Urinary bladder (tissue), 4 donors: ENCODE measurements around the gene ZEB2. TPM values are rescaled to one million over a fixed set of nuclear protein-coding genes. Genes with fewer than 3 reads are reported as not detected.

Experiments used
- DNase-seq: peaks from one replicate; pipeline ENCODE4 v3.0.0-alpha.2; 2015; ENCODE audit errors: extremely low spot score
- H3K27ac ChIP-seq: one replicate; pipeline ENCODE4 v1.5.1; 2013; ENCODE audit warnings: low read depth, mild to moderate bottlenecking, moderate library complexity
- H3K36me3 ChIP-seq: one replicate; pipeline ENCODE4 v1.6.1; 2013; ENCODE audit warnings: mild to moderate bottlenecking, moderate library complexity; ENCODE audit not compliant: insufficient read depth
- H3K4me1 ChIP-seq: one replicate; pipeline ENCODE4 v1.6.1; 2013; ENCODE audit warnings: mild to moderate bottlenecking, moderate library complexity; ENCODE audit not compliant: insufficient read depth
- H3K4me3 ChIP-seq: one replicate; pipeline ENCODE4 v1.5.1; 2013; ENCODE audit warnings: low read depth, low read length
- WGBS: extraction: QIAGEN DNeasy Blood & Tissue Kit; methylation state at CpG from one replicate; pipeline ENCODE4 v1.1.7; 2013; 5-methylcytosine and 5-hydroxymethylcytosine counted together
- polyA plus RNA-seq: library from polyadenylated mRNA; stranded (reverse); fragments of 200-250 nt; gene quantifications from one replicate; pipeline ENCODE4 v1.2.3, GENCODE V29; 2013
- total RNA-seq: library from RNA; depleted of rRNA; stranded (reverse); fragments of >200 nt; gene quantifications from one replicate; pipeline ENCODE4 v1.2.3, GENCODE V29; 2014
- donor health status: healthy with polysubstance abuse.
- donor health status: healthy.

The ZEB2 gene
- total and polyA plus RNA-seq, 2 donors: 66.7 to 307 TPM

- Histone ChIP-seq H3K27ac (no peak overlapping the region), H3K36me3 (no peaks in the 10 kb centered on the region), H3K4me3 (no peak overlapping the region), H3K4me1 (no peaks in the 10 kb centered on the region)
- no peak for DNase-seq
- 63% methylated on average over 5 of the region's 5 CpGs for WGBS
Measured at GRCh38 chr2:144503242-144503641, 16.7 kb downstream of the ZEB2 start.

GRCh38 chr2:144502369-144502768, 17.6 kb downstream of the ZEB2 start:
- Histone ChIP-seq H3K27ac (no peak overlapping the region), H3K36me3 (no peaks in the 10 kb centered on the region), H3K4me1 (no peaks in the 10 kb centered on the region), H3K4me3 (no peak overlapping the region)
- 51% methylated on average over 7 of the region's 7 CpGs for WGBS
- no peak for DNase-seq

GRCh38 chr2:144501627-144502026, 18.3 kb downstream of the ZEB2 start:
- 78% methylated on average over 1 of the region's 1 CpG for WGBS
- H3K4me1 ChIP-seq: no peaks in the 10 kb centered on the region
- no peak for DNase-seq
- no peak overlapping the region for H3K4me3 ChIP-seq
- H3K36me3 ChIP-seq: no peaks in the 10 kb centered on the region
- no peak overlapping the region for H3K27ac ChIP-seq

- Histone ChIP-seq H3K36me3 (no peaks in the 10 kb centered on the region), H3K27ac (no peak overlapping the region), H3K4me1 (no peaks in the 10 kb centered on the region), H3K4me3 (no peak overlapping the region)
- 77% methylated on average over 3 of the region's 3 CpGs for WGBS
- no peak for DNase-seq
Measured at GRCh38 chr2:144501118-144501517, 18.8 kb downstream of the ZEB2 start.

- Histone ChIP-seq H3K36me3 (no peaks in the 10 kb centered on the region), H3K4me1 (no peaks in the 10 kb centered on the region), H3K27ac (no peak overlapping the region), H3K4me3 (no peak overlapping the region)
- WGBS: 93% methylated on average over 2 of the region's 2 CpGs
- no peak for DNase-seq
Measured at GRCh38 chr2:144500563-144500962, 19.4 kb downstream of the ZEB2 start.

- DNase-seq: no peak
- H3K4me1 ChIP-seq: no peaks in the 10 kb centered on the region
- no peak overlapping the region for H3K4me3 ChIP-seq
- 73% methylated on average over 7 of the region's 7 CpGs for WGBS
- no peak overlapping the region for H3K27ac ChIP-seq
- no peaks in the 10 kb centered on the region for H3K36me3 ChIP-seq
Measured at GRCh38 chr2:144498277-144498676, 21.6 kb downstream of the ZEB2 start.

GRCh38 chr2:144496977-144497598, 22.8 kb downstream of the ZEB2 start:
- Histone ChIP-seq H3K4me1 (no peaks in the 10 kb centered on the region), H3K27ac (no peak overlapping the region), H3K36me3 (no peaks in the 10 kb centered on the region), H3K4me3 (no peak overlapping the region)
- DNase-seq: no peak
- 95% methylated on average over 3 of the region's 3 CpGs for WGBS

GRCh38 chr2:144496092-144496976, 23.6 kb downstream of the ZEB2 start:
- WGBS: 54% methylated on average over 10 of the region's 10 CpGs
- no peak for DNase-seq
- Histone ChIP-seq H3K36me3 (no peaks in the 10 kb centered on the region), H3K4me3 (no peak overlapping the region), H3K27ac (no peak overlapping the region), H3K4me1 (no peaks in the 10 kb centered on the region)

- H3K4me3 ChIP-seq: no peak overlapping the region
- H3K27ac ChIP-seq: no peak overlapping the region
- DNase-seq: no peak
- 43% methylated on average over 6 of the region's 6 CpGs for WGBS
- no peaks in the 10 kb centered on the region for H3K36me3 ChIP-seq
- no peaks in the 10 kb centered on the region for H3K4me1 ChIP-seq
Measured at GRCh38 chr2:144495227-144496091, 24.5 kb downstream of the ZEB2 start.

- WGBS: 79% methylated on average over 8 of the region's 8 CpGs
Measured at GRCh38 chr2:144493027-144493809, 26.7 kb downstream of the ZEB2 start.

GRCh38 chr2:144490857-144491256, 29.1 kb downstream of the ZEB2 start:
- WGBS: 94% methylated on average over 15 of the region's 15 CpGs
- no peak overlapping the region for H3K27ac ChIP-seq
- no peaks in the 10 kb centered on the region for H3K4me1 ChIP-seq
- no peak for DNase-seq
- H3K36me3 ChIP-seq: no peaks in the 10 kb centered on the region
- no peak overlapping the region for H3K4me3 ChIP-seq

More at GRCh38 chr2:144493027-144493809, 26.7 kb downstream of the ZEB2 start:
- DNase-seq: no peak
- no peak overlapping the region for H3K27ac ChIP-seq
- no peak overlapping the region for H3K4me3 ChIP-seq
- no peaks in the 10 kb centered on the region for H3K36me3 ChIP-seq
- H3K4me1 ChIP-seq: no peaks in the 10 kb centered on the region

GRCh38 chr2:144490017-144490416, 29.9 kb downstream of the ZEB2 start:
- no peaks in the 10 kb centered on the region for H3K36me3 ChIP-seq
- H3K4me3 ChIP-seq: no peak overlapping the region
- DNase-seq: no peak
- no peaks in the 10 kb centered on the region for H3K4me1 ChIP-seq
- no peak overlapping the region for H3K27ac ChIP-seq

- Histone ChIP-seq H3K27ac (no peak overlapping the region), H3K4me3 (no peak overlapping the region), H3K36me3 (no peaks in the 10 kb centered on the region), H3K4me1 (no peaks in the 10 kb centered on the region)
- DNase-seq: no peak
- WGBS: 62% methylated on average over 10 of the region's 10 CpGs
Measured at GRCh38 chr2:144489315-144489916, 30.5 kb downstream of the ZEB2 start.
